HG03175 (cell line): ENCODE results near the gene KIAA1671.
"Not testable (repeated sequence)": the region's sequence is repeated elsewhere in the genome, so short reads cannot be mapped to it uniquely, and the experiment has no call there.

Source experiments
- ATAC-seq: cut with Tn5 transposase; IDR thresholded peaks from one replicate; pipeline ENCODE4 v1.9.1; 2021; ENCODE audit warnings: mild to moderate bottlenecking, moderate library complexity; ENCODE audit not compliant: unreplicated experiment

The KIAA1671 gene

GRCh38 chr22:25183949-25184619 is 231.6 kb downstream of the KIAA1671 start:
- ATAC-seq = no peak

GRCh38 chr22:25186140-25186539 is 233.6 kb downstream of the KIAA1671 start:
- ATAC-seq = no peak

- ATAC-seq = no peak
Observed at GRCh38 chr22:25187469-25187868, 235.0 kb downstream of the KIAA1671 start.

- ATAC-seq = no peak
Observed at GRCh38 chr22:25192406-25192805, 239.9 kb downstream of the KIAA1671 start.

- ATAC-seq = no peak
Observed at GRCh38 chr22:25193130-25193529, 240.6 kb downstream of the KIAA1671 start.

GRCh38 chr22:25193548-25193947 is 241.0 kb downstream of the KIAA1671 start:
- ATAC-seq = no peak

GRCh38 chr22:25196326-25196725 is 243.8 kb downstream of the KIAA1671 start:
- ATAC-seq = no peak

- ATAC-seq = no peak
Observed at GRCh38 chr22:25197340-25197739, 244.8 kb downstream of the KIAA1671 start.

- ATAC-seq = no peak
Observed at GRCh38 chr22:25199731-25200520, 247.4 kb downstream of the KIAA1671 start, which contains the start of gene CRYBB3. CRYBB3 (plus strand) TSS chr22:25199858; CDS start chr22:25201397, 1,539 bp downstream.

- ATAC-seq = no peak
Observed at GRCh38 chr22:25200967-25201366, 248.5 kb downstream of the KIAA1671 start.

- ATAC-seq = no peak
Observed at GRCh38 chr22:25201557-25202273, 249.2 kb downstream of the KIAA1671 start.

GRCh38 chr22:25202290-25202921 is 249.9 kb downstream of the KIAA1671 start:
- no peak for ATAC-seq

- ATAC-seq = no peak
Observed at GRCh38 chr22:25203082-25203481, 250.6 kb downstream of the KIAA1671 start.

- ATAC-seq = not testable (repeated sequence)
Observed at GRCh38 chr22:25204547-25204946, 252.0 kb downstream of the KIAA1671 start.

- ATAC-seq = no peak
Observed at GRCh38 chr22:25205847-25206246, 253.3 kb downstream of the KIAA1671 start.

GRCh38 chr22:25206998-25207397 is 254.5 kb downstream of the KIAA1671 start:
- no peak for ATAC-seq

GRCh38 chr22:25207553-25208157 is 255.1 kb downstream of the KIAA1671 start:
- ATAC-seq = no peak

GRCh38 chr22:25208328-25208727 is 255.8 kb downstream of the KIAA1671 start:
- no peak for ATAC-seq

- ATAC-seq = no peak
Observed at GRCh38 chr22:25208743-25209505, 256.4 kb downstream of the KIAA1671 start.

GRCh38 chr22:25210793-25211192 is 258.3 kb downstream of the KIAA1671 start:
- no peak for ATAC-seq
